ENCODE data around the gene ZNF682. TPM values are rescaled to one million over a fixed set of nuclear protein-coding genes. Genes with fewer than 3 reads are reported as not detected.
"Not testable (repeated sequence)": the region's sequence is repeated elsewhere in the genome, so short reads cannot be mapped to it uniquely, and the experiment has no call there.

The ZNF682 gene
- total RNA-seq, 2 donors from 2014 or later = 28.5 to 29.3 TPM

DNA sequence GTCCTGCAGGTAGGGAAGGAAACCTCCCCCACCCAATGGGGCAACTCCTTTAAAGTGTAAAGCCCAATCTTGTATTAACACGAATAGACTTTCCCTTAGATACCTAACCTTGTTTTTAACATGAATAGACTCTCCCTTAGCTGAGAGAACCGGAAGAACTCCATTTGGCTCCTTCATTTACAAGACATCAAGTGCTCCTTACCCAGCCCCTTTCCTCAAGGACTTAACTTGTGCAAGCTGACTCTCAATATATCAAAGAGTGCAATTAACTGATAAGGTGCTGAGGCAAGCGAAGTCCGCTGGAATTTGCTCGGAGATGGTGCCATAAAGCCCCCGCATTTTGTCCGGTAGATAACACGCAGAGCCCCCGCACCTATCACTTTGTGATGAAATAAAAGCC is 28.6 kb upstream of the ZNF682 start:
- Histone ChIP-seq H3K4me3 (ENCODE audit: low read length) (peak overlapping the region; percentile 76), H3K4me1 (ENCODE audit: control insufficient read depth, insufficient read depth, low read length) (peaks cover 7% of the 10 kb centered on the region), H3K27me3 (ENCODE audit: control insufficient read depth, insufficient read depth, low read length, poor library complexity, severe bottlenecking) (no peaks in the 10 kb centered on the region), H3K36me3 (ENCODE audit: control insufficient read depth, insufficient read depth, low read length) (no peaks in the 10 kb centered on the region), H3K27ac (ENCODE audit: low read depth, low read length) (no peak overlapping the region), H3K9me3 (ENCODE audit: control insufficient read depth, low read length) (peaks cover 37% of the 10 kb centered on the region), H3K9ac (ENCODE audit: extremely low read depth, low read length, poor library complexity, severe bottlenecking) (no peak overlapping the region)
- Mint-ChIP-seq H3K27me3 (ENCODE audit: insufficient read depth) (no peaks in the 10 kb centered on the region), H3K27ac (peak overlapping the region; percentile 94), H3K36me3 (ENCODE audit: low read depth) (peaks cover 25% of the 10 kb centered on the region), H3K4me3 (peak overlapping the region; percentile 55), H3K4me1 (peaks cover 42% of the 10 kb centered on the region), H3K9me3 (peaks cover 57% of the 10 kb centered on the region)
- 30 to 51% methylated on average over 9 of the region's 9 CpGs for WGBS, 2 experiments (ENCODE audit: insufficient coverage in 1 of 2, insufficient read length in 1 of 2)
- no peak for TF ChIP-seq CTCF (conservative IDR thresholded peaks at IDR 0.05)
- peak; percentile 52 for DNase-seq

- peak; percentile 47 for DNase-seq
- Histone ChIP-seq H3K4me1 (ENCODE audit: control insufficient read depth, insufficient read depth, low read length) (peaks cover 7% of the 10 kb centered on the region), H3K27ac (ENCODE audit: low read depth, low read length) (no peak overlapping the region), H3K9me3 (ENCODE audit: control insufficient read depth, low read length) (peaks cover 44% of the 10 kb centered on the region), H3K27me3 (ENCODE audit: control insufficient read depth, insufficient read depth, low read length, poor library complexity, severe bottlenecking) (no peaks in the 10 kb centered on the region), H3K36me3 (ENCODE audit: control insufficient read depth, insufficient read depth, low read length) (no peaks in the 10 kb centered on the region), H3K9ac (ENCODE audit: extremely low read depth, low read length, poor library complexity, severe bottlenecking) (no peak overlapping the region), H3K4me3 (ENCODE audit: low read length) (peak overlapping the region; percentile 76)
- H3K9me3 Mint-ChIP-seq = peaks cover 53% of the 10 kb centered on the region
- 57 to 68% methylated on average over 3 of the region's 3 CpGs for WGBS, 2 experiments (ENCODE audit: insufficient coverage in 1 of 2, insufficient read length in 1 of 2)
- peaks cover 25% of the 10 kb centered on the region for H3K36me3 Mint-ChIP-seq (ENCODE audit: low read depth)
- H3K4me3 Mint-ChIP-seq = peak overlapping the region; percentile 2
- no peak for TF ChIP-seq CTCF (conservative IDR thresholded peaks at IDR 0.05)
- peak overlapping the region; percentile 94 for H3K27ac Mint-ChIP-seq
- peaks cover 47% of the 10 kb centered on the region for H3K4me1 Mint-ChIP-seq
- H3K27me3 Mint-ChIP-seq (ENCODE audit: insufficient read depth) = no peaks in the 10 kb centered on the region
Observed at GRCh38 chr19:20066861-20067260, 27.6 kb upstream of the ZNF682 start.

DNA sequence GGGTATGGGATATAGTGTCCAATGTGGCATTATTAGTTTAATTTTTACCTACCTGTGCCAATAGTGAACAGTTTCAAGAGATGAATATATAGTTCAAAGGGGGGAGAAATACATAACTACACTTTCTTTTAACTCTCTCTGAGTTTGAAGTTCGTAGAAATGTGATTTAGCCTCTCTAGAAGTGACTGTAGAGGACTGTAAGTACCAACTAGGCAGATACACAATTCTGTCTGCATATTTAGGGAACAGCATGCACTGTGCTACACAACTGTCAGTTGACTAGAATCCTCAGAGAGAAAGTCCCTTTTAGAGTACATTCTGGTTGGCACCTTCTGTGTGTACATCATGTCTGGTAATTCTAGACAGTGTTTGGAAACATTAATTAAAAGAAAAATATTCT is 21.0 kb upstream of the ZNF682 start:
- Mint-ChIP-seq H3K27me3 (ENCODE audit: insufficient read depth) (no peaks in the 10 kb centered on the region), H3K27ac (no peak overlapping the region), H3K9me3 (peaks cover 26% of the 10 kb centered on the region), H3K4me3 (no peak overlapping the region), H3K4me1 (peaks cover 13% of the 10 kb centered on the region), H3K36me3 (ENCODE audit: low read depth) (peaks cover 3% of the 10 kb centered on the region)
- no peak overlapping the region for H3K4me3 ChIP-seq (ENCODE audit: low read length)
- no peak for TF ChIP-seq CTCF (conservative IDR thresholded peaks at IDR 0.05)
- no peak for DNase-seq
- no peaks in the 10 kb centered on the region for H3K27me3 ChIP-seq (ENCODE audit: control insufficient read depth, insufficient read depth, low read length, poor library complexity, severe bottlenecking)
- no peaks in the 10 kb centered on the region for H3K36me3 ChIP-seq (ENCODE audit: control insufficient read depth, insufficient read depth, low read length)
- H3K9ac ChIP-seq (ENCODE audit: extremely low read depth, low read length, poor library complexity, severe bottlenecking) = no peak overlapping the region
- 75 to 94% methylated on average over 1 of the region's 1 CpG for WGBS, 2 experiments (ENCODE audit: insufficient coverage in 1 of 2, insufficient read length in 1 of 2)
- H3K4me1 ChIP-seq (ENCODE audit: control insufficient read depth, insufficient read depth, low read length) = no peaks in the 10 kb centered on the region
- H3K9me3 ChIP-seq (ENCODE audit: control insufficient read depth, low read length) = peaks cover 19% of the 10 kb centered on the region
- no peak overlapping the region for H3K27ac ChIP-seq (ENCODE audit: low read depth, low read length)

- H3K27ac ChIP-seq (ENCODE audit: low read depth, low read length); H3K27me3 Mint-ChIP-seq (ENCODE audit: insufficient read depth); H3K4me1 ChIP-seq (ENCODE audit: control insufficient read depth, insufficient read depth, low read length); H3K9ac ChIP-seq (ENCODE audit: extremely low read depth, low read length, poor library complexity, severe bottlenecking); H3K36me3 Mint-ChIP-seq (ENCODE audit: low read depth); H3K4me3 Mint-ChIP-seq; DNase-seq; H3K36me3 ChIP-seq (ENCODE audit: control insufficient read depth, insufficient read depth, low read length); H3K4me3 ChIP-seq (ENCODE audit: low read length); H3K27me3 ChIP-seq (ENCODE audit: control insufficient read depth, insufficient read depth, low read length, poor library complexity, severe bottlenecking); H3K27ac Mint-ChIP-seq: not testable (repeated sequence)
- Mint-ChIP-seq H3K4me1 (peaks cover 13% of the 10 kb centered on the region), H3K9me3 (peaks cover 17% of the 10 kb centered on the region)
- peaks cover 15% of the 10 kb centered on the region for H3K9me3 ChIP-seq (ENCODE audit: control insufficient read depth, low read length)
Observed at GRCh38 chr19:20058738-20059137, 19.4 kb upstream of the ZNF682 start.
